SIG-M5 (cell line): Measurements from ENCODE around the gene SOWAHA.

Experiments used
- DNase-seq: peaks from one replicate; lab custom pipeline; 2025; lab: John Stamatoyannopoulos, UW

The SOWAHA gene

DNA sequence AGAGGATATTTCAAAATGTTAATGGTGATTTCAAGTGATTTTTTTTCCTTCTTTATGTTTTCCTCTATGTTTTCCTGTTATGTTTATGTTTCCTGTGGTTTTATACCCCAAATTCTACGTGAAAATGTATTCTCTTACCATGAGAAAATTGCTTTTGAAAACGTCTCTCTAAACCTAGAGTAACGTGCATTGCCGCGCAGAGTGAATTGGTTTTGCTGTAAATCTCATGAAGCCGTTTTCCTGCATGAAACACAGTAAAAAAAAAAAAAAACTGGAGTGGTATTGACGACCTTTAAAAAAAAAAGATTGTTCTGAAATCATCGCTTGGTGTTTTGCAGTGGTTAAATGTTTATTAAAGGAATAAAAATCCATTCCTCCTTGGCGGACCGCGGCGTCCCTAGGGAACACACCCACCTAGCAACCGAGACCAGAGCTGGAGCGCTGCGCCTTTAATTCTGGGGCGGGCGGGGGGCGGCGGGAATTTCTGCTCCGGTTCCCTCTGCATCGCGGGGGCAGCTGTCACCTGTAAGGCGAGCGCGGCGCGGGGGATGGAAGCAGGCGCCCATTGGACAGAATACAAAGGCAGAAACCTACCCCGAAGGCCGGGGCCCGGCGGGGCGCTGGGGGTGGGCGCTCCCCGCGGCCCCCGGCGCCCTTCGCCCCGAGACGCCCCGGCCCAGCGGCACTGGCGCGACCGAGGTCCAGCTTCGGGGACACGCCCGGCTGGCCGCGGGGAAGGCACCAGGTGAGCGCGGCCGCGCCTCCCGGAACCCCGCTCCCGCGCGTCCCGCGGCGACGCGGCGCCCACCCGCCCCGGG, at the start of gene SOWAHA:
TSS of gene SOWAHA (plus strand) at position 522 of the 818 bp plus-strand sequence. CDS start 320 bp downstream, outside the sequence.
- no peak for DNase-seq

GRCh38 chr5:132764051-132764450, 49.1 kb upstream of the SOWAHA start:
- DNase-seq: no peak

DNA sequence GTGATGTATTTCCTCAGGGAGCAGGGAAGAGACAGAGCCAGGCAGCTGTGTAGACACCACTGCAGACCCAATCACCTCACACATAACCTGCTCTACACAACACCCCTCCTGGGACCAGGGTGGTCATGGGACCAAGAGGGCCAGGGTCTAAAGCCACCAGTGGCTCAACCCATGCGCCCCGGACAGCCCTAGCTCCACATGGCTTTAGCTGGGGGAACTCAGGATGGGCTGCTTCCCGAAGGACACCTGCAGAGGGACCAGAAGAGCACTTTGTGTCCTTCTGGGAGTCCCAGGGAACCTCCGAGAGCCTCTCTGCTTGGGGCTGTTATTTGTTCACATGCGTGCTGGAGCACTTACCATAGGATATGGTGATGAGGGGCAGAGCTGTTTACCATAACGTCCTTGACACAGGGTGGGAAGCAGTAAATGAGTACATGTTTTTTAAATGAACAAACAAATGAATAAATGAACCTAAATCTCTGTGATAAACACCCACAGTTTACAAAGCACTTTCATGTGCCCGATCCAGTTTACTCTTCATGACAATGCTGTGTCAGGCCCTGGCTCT, 48.3 kb upstream of the SOWAHA start:
- DNase-seq: no peak

- DNase-seq: no peak
Observed at GRCh38 chr5:132765311-132766019, 47.6 kb upstream of the SOWAHA start.

DNA sequence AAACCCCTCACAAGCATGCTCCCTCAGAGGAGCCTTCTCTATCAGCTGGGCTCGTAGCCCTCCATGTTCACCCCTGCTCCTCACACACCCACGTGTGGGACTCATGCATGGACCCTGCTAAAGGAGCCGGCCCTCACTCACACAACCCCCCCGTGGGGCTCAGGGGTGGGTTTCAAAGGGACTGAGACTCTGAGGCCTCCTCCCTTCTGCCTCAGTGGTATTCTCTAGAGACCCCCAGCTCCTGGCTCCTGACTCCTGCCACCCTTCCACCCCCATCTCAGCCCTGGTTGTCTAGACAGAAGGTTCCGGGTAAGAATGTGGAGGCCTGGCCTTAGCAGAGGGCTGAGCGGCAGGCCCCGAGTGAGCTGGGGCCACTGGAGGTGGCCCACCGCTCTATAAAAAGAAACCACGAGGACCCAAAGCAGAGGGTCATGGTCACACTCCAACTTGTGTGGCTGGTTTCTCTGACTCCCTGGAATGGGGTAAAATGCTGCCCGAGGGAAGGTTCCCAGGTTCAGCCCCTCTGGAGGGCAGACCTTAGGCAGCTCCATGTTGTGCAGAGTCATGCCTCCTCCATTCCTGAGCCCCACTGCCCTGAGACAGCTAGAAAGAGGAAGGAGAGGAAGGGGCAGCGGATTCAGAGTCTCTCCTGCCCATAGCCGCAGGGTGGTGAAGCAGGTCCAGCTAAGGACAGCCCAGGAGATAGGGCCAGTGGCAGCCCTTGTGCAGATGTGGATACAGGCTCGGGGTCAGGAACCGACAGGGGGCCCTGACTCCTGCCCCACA, 46.9 kb upstream of the SOWAHA start:
- no peak for DNase-seq

GRCh38 chr5:132766806-132767055, 46.4 kb upstream of the SOWAHA start:
- no peak for DNase-seq

GRCh38 chr5:132767150-132767549, 46.0 kb upstream of the SOWAHA start:
- DNase-seq: no peak

- no peak for DNase-seq
Observed at GRCh38 chr5:132768485-132768868, 44.6 kb upstream of the SOWAHA start.

DNA sequence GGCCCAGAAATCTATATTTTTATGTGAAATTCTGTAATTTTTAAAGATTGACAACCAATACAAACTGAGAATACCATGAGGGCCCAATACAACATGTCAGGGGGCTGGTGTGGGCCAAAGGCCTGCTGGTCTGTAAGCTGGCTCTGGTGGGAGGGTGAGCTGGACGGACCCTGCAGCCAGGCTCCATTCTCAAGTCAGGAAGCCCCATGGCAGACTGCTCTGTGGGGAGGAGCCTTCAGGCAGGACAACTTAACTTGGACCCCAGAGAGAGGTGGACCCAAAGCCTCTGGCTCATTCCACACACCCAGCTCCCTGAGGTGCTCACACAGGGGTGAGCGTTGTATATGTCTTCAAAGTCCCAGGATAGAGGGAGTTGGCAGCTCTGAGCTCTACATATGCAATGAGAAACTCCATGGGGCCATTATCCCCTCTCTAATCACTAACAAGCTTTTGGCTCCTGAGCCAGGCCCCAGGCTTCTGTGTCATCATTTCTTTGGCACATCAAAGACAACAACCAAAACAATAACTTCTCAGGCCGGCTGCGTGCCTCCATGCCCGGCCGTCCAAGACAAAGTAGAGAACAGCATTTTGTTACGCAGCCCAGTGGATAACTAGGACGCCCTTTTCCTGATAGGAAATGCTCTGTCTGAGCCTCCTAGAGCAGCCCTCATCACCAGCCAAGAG, 42.5 kb upstream of the SOWAHA start:
- DNase-seq: no peak

DNA sequence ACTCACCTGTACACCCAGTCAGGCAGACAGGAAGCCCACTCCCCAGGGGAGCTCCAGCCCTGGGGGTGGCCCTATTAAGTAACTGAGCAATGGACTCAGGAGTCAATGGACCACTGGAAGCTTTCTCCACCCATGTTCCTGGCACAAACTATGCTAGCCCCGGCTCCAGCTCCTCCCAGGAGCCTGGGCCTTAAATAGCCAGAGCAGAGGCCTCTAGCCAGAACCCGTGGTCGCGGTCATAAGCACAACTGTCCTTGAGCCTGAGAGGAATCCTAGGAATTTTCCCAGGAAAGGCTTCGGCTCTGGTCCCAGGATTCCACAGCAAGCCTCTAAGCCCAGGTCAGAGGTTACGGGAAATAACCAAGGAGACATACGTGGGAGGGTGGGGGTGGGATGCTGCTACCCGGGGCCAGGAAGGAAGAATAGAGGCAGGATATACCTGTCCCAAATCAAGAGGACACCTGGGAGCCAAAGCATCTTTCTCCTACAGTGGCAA, 41.6 kb upstream of the SOWAHA start:
- DNase-seq: no peak

GRCh38 chr5:132772291-132773070, 40.6 kb upstream of the SOWAHA start:
- DNase-seq: no peak

DNA sequence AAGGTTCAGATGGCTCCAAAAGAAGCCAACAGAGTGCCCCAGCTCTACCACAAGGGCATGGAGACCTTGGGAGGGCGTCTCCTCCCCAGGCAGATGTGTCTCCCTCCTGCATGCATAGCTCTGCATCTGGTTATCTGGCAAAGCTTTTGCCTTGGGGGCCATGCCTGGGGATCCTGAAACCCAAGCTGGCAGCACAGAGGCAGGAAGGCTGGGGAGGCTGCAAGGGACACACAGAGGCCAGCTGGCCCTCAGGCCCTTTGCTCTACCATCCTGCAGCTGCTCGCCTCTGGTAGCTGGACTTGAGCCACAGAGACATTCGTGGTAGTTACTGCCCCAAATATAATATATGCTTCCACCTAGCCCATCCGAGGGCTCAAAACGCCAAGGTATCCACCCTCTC, 40.0 kb upstream of the SOWAHA start:
- no peak for DNase-seq

- no peak for DNase-seq
Observed at GRCh38 chr5:132773601-132774355, 39.3 kb upstream of the SOWAHA start.

DNA sequence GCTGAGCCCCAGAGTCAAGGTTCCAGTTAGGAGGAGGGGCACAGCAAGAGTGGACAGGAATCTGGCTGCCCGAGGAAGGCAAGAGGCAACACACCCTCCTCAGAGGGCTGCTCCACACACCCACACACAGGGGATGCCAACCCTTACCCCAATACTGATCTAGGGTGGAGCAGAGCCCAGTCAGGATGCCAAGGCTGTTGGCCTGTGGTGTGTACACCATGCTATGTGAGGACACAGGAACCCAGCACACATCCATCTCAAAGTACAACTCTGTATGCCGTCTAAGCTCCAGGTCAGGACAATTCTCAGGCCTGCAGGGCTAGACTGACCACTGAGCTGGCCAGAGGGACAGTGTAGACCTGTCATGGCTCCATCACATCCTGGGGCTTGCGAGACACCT, 38.7 kb upstream of the SOWAHA start:
- DNase-seq: no peak

- no peak for DNase-seq
Observed at GRCh38 chr5:132774896-132775295, 38.2 kb upstream of the SOWAHA start.

DNA sequence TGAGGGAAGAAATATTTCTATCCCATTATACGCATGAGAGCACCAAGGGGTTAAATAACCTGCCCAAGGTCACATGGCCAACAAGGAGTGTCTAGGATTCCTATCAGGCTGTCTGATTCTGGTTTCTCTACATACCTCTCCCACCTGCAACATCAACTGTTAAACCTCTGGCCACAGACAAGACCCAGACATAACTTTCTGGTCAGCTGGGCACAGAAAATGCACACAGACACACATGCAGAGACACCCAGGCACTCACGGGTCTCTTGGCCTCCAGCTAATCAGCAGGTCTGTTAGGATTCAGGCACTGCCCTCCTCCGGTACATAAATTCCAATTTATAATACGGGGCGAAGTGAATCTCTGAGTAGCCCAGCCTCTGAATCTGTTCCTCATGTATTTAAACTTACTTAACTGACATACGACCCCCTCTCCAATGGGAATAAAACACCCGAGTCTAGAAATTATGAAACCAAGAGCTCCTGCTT, 37.6 kb upstream of the SOWAHA start:
- no peak for DNase-seq

DNA sequence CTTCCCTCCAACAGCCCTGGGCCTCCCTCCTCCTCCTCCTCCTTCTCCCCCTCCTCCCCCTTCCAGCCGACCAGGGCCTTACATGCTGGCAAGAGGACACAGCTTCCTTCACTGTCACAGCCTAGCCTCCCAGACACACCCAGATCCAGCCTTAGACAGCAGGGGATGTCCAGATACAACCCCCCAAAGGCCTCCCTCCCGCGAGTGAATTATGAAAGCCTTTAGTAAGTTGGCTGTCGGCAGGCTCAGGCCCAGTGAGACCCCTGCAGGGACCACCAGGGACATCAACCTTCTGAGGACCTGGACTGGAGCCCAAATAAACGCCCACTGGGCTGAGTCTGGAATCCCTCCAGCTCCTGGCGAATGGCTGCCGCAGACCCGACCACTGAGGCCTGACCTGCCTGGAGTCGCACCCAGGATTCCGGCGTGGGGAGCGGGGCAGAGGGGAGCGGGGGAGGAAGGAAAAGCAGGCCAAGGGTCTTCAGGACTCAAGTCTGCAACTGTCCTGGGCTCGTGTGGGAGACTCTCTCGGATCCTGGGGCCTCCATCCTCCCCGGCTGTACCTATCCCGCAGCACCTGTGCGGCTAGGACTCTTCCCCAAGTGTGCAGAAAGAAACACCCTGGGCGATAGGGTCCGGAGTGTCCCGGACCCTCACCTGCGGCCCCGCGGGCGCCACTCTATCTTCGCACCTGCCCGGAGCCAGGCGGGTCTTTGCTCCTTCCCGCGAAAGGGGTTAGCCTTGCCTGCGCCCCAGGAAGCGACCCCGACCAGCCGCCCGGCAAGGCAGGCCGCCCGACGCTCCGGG, 36.8 kb upstream of the SOWAHA start:
- no peak for DNase-seq

DNA sequence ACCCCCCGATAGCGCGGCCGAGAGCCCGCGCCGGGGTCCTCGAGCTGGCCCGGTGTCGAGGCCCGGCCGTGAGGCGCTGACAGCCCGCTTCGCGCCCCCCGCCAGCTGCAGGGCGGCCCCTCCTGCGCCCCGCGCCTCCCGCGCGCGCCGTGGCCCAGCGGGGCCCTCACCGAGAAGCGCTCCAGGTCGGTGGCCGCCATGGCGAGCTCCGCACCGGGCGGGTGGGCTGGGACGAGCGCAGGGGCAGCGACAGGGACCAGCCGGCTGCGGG, 36.2 kb upstream of the SOWAHA start:
- DNase-seq: no peak

- DNase-seq: no peak
Observed at GRCh38 chr5:132777209-132778069, 35.7 kb upstream of the SOWAHA start, which contains the start of gene SEPTIN8. TSS of gene SEPTIN8 (minus strand) at chr5:132777239. CDS start at chr5:132777137, 102 bp downstream.
